Suppressor macrophage treated with lipopolysaccharide for 4 hours (primary cell): ENCODE measurements around the gene B3GALT4.

Experiments
- DNase-seq: peaks from one replicate; pipeline ENCODE4 v3.0.0-alpha.2; 2020

The B3GALT4 gene

GRCh38 chr6:33315793-33316602 lies 39.1 kb downstream of the B3GALT4 start:
- no peak for DNase-seq

GRCh38 chr6:33316603-33317418 lies 39.9 kb downstream of the B3GALT4 start:
- no peak for DNase-seq

DNA sequence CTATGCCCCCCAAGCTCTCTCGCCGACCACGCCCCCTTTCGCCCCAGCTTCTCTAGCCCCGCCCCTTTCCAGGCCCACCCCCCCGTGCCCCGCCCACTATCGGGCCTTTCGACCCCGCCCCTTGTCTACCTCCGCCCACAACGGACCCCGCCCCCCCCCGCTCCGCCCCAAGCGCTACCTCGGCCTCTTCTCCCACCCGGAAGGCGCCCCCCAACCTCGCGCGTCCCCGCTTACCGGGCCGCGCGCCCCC lies 40.4 kb downstream of the B3GALT4 start:
- DNase-seq: no peak

DNA sequence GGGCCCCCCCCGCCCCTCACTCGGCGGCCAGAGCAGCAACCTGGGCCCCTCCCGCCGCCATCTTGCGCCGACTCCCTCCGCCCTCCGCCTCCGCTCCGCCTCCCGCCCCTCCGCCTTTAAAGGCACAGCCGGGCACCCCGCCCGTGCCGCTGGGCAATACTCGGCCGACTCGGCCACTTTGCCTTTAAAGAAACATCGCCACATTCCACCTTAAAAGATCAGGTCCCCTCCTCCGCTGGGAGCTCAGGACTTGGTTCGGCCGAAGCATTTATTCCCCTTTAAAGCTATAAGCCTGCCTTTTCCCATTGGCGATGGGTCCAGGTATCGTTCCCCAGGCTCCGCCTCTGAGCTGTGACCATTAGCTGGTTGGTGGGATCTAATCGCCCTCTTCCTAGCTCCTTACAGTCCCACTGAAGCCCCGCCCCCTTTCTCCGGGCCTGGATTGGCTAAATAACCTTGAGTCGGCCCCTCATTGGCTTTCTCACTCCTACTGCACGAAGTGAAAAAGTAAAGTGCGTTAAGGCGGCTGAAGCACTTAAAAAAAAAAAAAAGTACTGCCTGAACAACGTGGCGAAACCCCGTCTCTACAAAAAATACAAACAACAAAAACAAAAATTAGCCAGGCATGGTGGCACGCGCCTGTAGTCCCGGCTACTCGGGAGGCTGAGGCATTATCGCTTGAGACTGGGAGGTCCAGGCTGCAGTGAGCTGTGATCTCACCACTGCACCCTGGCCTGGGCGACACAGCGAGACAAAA lies 40.9 kb downstream of the B3GALT4 start, which contains the start of gene ZBTB22:
ZBTB22 (minus strand) TSS at position 76 of the 757 bp plus-strand sequence. CDS start 828 bp downstream, outside the sequence.
- DNase-seq: peak; percentile 98

DNA sequence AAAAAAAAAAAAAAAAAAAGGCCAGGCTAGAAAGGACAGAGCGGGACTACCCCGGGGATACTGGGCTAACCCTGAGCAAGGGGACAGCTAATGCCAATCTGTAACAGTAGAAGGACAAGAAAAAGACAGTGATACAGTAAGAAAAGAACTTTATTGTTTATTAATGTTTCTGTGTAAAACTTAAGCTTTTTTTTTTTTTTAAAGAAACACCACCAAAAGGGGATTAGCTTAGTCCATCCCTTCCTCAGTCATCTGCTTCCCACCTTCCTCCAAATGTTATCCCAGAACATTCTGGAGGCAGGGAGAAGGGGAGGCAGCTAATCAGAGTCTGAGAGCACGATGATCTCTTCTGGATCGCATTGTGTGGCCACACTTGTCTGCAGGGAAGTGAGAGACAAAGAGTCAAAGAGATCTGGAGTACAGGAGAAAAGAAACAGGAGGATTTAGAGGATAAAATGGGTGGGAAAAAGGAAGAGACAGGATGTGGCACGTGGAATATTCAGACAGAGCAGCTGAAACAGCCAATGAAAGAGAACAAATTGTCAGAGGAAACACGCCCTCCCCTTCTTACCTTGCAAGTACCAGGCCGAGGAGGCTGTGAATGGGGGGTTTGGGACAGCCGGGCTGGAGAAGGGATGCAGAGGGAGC lies 41.6 kb downstream of the B3GALT4 start:
- no peak for DNase-seq

GRCh38 chr6:33319939-33320314 lies 43.0 kb downstream of the B3GALT4 start:
- no peak for DNase-seq

GRCh38 chr6:33320315-33321181 lies 43.6 kb downstream of the B3GALT4 start:
- DNase-seq: peak; percentile 83

DNA sequence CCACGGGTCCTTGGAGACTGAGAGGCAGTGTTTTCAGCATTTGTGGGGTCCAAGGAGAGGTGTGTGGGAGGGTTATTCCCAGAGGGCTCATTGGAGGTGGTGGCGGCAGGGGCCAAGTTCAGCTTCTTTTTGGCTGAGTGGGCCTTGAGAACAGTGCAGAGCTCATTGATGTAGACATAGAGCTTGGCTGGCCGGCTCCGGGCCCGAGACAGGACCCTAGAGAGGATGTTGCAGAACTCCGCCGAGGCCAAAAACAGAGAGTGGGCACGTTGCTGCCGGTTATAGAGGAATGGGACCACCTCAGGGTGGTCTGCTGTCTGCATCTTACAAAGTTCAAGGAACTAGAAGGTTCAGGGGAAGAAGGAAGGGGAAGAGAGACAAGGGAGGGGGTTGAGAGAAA lies 44.3 kb downstream of the B3GALT4 start:
- no peak for DNase-seq

GRCh38 chr6:33323623-33323948 lies 46.7 kb downstream of the B3GALT4 start:
- no peak for DNase-seq

DNA sequence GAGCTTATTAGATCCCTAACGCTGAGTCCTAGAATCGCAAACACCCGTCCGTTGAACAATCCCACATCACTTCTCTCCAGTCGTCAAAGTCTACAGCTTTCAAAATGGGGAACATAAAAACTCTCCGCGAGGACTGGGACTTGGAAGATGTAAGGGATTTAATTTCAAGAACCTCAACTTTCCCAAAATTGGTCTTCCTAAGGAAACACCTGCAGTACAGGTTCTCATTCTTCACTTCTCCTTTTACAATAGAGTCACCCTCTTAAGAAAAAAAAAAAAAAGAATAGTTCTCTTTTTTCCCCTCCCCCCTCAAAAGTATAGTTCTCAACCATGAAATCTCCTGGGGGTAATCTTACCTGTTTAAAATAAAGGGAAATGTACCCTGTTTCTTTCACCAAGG lies 47.2 kb downstream of the B3GALT4 start:
- DNase-seq: no peak
